Upper lobe of right lung (tissue), 1 donor: ENCODE results near the gene PSMD14. TPM values are rescaled to one million over a fixed set of nuclear protein-coding genes. Genes with fewer than 3 reads are reported as not detected.
"Not testable (repeated sequence)": the region's sequence is repeated elsewhere in the genome, so short reads cannot be mapped to it uniquely, and the experiment has no call there.

Source experiments
- ATAC-seq: fragments of 200-7000 bp; cut with Tn5 transposase; one replicate; pipeline ENCODE4 v1.9.1; 2020; ENCODE audit warnings: mild to moderate bottlenecking, moderate library complexity
- DNase-seq: peaks from one replicate; pipeline ENCODE4 v3.0.0-alpha.2; 2020
- H3K27ac ChIP-seq: fragments of 200-600 bp; one replicate; pipeline ENCODE4 v1.8.0; 2022
- H3K27me3 ChIP-seq: fragments of 200-600 bp; one replicate; pipeline ENCODE4 v1.8.0; 2022; ENCODE audit warnings: mild to moderate bottlenecking
- H3K36me3 ChIP-seq: fragments of 200-600 bp; one replicate; pipeline ENCODE4 v1.8.0; 2022
- H3K4me1 ChIP-seq: fragments of 200-600 bp; one replicate; pipeline ENCODE4 v1.8.0; 2022
- H3K4me3 ChIP-seq: fragments of 200-600 bp; one replicate; pipeline ENCODE4 v1.8.0; 2022; ENCODE audit warnings: mild to moderate bottlenecking
- H3K9me3 ChIP-seq: fragments of 200-600 bp; one replicate; pipeline ENCODE4 v1.8.0; 2022
- intact Hi-C: fragments of 100-400 bp; cut with DNase I; formaldehyde crosslinking; loops from one replicate; pipeline ENCODE4 v1.11.0; 2022
- total RNA-seq: library from RNA; stranded (reverse); fragmentation: NEBNext Ultra II Directional; extraction: Animal tissue kit (Norgen Biotek cat#: 25700); gene quantifications from one replicate; pipeline ENCODE4 v1.2.1, GENCODE V29; 2021
- TF ChIP-seq, protein P1 (sequence below): fragments of 200-600 bp; IDR thresholded peaks from one replicate; pipeline ENCODE4 v1.8.0; 2022; ENCODE audit warnings: antibody characterized with exemption
- donor health status: DM: no; HTN: yes; CAD: no; lungs with severe emphysema.

PSMD14 gene
- total RNA-seq, 1 donor from 2014 or later: 33.0 TPM

DNA sequence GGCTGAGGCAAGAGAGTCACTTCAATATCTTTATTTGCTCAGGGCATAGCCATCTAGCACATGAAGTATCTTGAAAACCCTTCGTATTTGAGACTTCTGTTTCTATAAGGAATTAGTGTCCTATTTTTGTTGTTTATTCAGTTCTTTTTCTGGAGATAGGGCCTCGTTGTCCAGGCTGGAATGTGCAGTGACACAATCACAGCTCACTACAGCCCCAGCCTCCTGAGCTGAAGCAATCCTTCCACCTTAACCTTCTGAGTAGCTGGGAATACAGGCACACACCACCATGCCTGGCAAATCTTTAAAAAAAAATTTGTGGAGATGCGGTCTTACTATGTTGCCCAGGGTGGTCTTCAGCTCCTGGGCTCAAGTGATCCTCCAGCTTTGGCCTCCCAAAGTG lies 50.6 kb downstream of the PSMD14 start:
- ATAC-seq: no peak
- Histone ChIP-seq H3K4me1 (no peaks in the 10 kb centered on the region), H3K27ac (no peak overlapping the region), H3K36me3 (no peaks in the 10 kb centered on the region), H3K4me3 (no peak overlapping the region), H3K9me3 (peaks cover 8% of the 10 kb centered on the region), H3K27me3 (no peaks in the 10 kb centered on the region)
- intact Hi-C loops: no loop called here
- TF ChIP-seq, protein P1, sequence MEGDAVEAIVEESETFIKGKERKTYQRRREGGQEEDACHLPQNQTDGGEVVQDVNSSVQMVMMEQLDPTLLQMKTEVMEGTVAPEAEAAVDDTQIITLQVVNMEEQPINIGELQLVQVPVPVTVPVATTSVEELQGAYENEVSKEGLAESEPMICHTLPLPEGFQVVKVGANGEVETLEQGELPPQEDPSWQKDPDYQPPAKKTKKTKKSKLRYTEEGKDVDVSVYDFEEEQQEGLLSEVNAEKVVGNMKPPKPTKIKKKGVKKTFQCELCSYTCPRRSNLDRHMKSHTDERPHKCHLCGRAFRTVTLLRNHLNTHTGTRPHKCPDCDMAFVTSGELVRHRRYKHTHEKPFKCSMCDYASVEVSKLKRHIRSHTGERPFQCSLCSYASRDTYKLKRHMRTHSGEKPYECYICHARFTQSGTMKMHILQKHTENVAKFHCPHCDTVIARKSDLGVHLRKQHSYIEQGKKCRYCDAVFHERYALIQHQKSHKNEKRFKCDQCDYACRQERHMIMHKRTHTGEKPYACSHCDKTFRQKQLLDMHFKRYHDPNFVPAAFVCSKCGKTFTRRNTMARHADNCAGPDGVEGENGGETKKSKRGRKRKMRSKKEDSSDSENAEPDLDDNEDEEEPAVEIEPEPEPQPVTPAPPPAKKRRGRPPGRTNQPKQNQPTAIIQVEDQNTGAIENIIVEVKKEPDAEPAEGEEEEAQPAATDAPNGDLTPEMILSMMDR: no peak
- DNase-seq: no peak

DNA sequence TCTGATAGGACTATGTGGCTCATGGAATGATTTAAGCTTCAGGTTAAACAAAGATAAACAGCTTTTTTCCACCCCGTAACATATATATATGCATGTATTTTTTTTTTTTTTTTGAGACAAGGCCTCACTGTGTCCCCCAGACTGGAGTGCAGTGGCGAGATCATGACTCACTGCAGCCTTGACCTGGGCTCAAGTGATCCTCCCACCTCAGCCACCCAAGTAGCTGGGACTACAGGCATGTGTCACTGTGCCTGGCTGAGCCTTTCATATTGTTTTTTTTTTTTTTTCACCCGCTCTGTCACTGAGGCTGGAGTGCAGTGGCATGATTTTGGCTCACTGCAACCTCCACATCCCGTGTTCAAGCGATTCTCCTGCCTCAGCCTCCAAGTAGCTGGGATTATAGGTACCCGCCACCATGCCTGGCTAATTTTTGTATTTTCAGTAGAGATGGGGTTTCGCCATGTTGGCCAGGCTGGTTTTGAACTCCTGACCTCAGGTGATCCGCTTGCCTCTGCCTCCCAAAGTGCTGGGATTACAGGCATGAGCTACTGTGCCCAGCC lies 52.0 kb downstream of the PSMD14 start:
- intact Hi-C loops: not testable (repeated sequence)

DNA sequence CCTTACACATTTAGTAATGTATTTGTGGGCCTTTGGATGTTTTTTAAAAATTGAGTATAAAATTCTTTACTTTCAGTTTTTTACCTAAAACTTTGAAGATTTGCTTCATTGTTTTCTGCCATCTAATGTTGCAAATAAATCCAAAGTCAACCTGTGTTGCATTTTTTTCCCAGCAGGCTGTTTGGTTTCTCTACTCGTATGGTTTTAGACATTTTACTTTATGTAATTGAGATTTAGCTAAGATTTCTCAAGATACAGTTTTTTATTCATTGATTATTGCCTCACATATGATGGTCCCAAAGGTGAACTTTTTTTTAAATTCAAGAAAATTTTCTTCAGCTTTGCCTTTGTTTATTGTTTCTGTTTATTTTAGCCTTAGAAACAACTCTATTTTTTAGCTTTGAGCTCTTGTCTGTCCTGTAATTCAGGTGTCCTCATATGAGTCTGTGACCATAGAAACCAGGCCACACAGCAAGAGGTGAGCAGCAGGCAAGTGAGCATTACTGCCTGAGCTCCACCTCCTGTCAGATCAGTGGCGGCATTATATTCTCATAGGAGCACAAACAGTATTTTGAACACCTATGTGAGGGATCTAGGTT lies 54.4 kb downstream of the PSMD14 start:
- no peak overlapping the region for H3K27ac ChIP-seq
- no peak overlapping the region for H3K4me3 ChIP-seq
- H3K4me1 ChIP-seq: no peaks in the 10 kb centered on the region
- TF ChIP-seq, protein P1: no peak
- DNase-seq (no peak), ATAC-seq (no peak)
- intact Hi-C loops: no loop called here
- H3K9me3 ChIP-seq: peaks cover 8% of the 10 kb centered on the region
- no peaks in the 10 kb centered on the region for H3K27me3 ChIP-seq
- H3K36me3 ChIP-seq: peaks cover 4% of the 10 kb centered on the region

More for the DNA sequence above, 52.0 kb downstream of the PSMD14 start:
- not testable (repeated sequence) for H3K36me3 ChIP-seq, H3K27me3 ChIP-seq, DNase-seq, H3K9me3 ChIP-seq, H3K4me3 ChIP-seq, H3K4me1 ChIP-seq, ATAC-seq, H3K27ac ChIP-seq

DNA sequence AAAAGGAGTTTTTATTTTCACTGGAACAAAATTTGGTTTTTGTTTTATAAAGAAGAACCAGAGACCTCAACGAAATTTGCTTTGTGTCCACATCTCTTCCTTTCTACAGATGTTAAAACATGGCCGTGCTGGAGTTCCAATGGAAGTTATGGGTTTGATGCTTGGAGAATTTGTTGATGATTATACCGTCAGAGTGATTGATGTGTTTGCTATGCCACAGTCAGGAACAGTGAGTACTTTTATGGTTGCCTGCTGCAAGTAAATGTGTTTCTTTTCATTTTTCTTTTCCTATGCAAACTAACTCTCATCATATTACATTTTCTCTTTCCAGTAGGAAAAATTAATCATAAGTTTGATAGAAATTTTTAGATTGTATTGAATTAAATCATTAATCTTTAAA lies 59.5 kb downstream of the PSMD14 start:
- TF ChIP-seq, protein P1: no peak
- intact Hi-C loops: no loop called here
- no peak for DNase-seq
- Histone ChIP-seq H3K4me3 (no peak overlapping the region), H3K4me1 (no peaks in the 10 kb centered on the region), H3K9me3 (no peaks in the 10 kb centered on the region), H3K27ac (no peak overlapping the region), H3K36me3 (peaks cover 38% of the 10 kb centered on the region), H3K27me3 (no peaks in the 10 kb centered on the region)
- no peak for ATAC-seq

DNA sequence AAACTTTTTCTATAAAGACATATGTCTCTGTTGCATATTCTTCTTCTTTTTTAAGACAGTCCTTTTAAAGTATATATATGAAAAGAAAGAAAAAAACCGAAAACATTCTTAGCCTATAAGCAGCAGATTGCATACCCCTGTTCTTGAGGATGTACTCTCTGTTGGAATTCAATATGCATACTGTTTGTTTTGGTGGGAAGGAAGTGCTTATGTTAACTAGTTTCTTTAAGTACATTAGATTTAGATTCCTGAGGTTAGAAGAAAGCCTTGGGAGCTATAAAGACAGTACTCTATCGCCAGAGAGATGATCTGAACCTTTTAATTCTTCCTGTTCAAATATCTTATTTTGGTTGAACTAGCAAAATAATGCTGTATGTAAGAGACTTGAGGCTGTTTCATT lies 61.1 kb downstream of the PSMD14 start:
- Histone ChIP-seq H3K9me3 (no peaks in the 10 kb centered on the region), H3K4me1 (no peaks in the 10 kb centered on the region), H3K27ac (no peak overlapping the region), H3K36me3 (peaks cover 38% of the 10 kb centered on the region), H3K4me3 (no peak overlapping the region), H3K27me3 (no peaks in the 10 kb centered on the region)
- ATAC-seq: no peak
- no peak for DNase-seq
- TF ChIP-seq, protein P1: no peak
- intact Hi-C loops: no loop called here

DNA sequence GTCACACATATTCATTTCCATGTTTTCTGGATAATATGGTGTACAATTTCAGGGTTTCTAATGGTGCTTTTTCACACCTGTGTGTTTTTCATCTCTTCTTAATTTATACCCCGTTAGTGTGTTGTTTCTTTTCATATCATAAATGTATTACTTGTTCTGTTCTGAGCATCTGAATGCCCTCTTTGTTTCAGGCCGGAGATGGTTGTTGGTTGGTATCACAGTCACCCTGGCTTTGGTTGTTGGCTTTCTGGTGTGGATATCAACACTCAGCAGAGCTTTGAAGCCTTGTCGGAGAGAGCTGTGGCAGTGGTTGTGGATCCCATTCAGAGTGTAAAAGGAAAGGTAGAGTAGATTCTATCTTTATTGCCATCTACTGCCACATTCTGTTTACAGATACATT lies 62.8 kb downstream of the PSMD14 start:
- ATAC-seq: no peak
- H3K27ac ChIP-seq: no peak overlapping the region
- H3K9me3 ChIP-seq: no peaks in the 10 kb centered on the region
- H3K27me3 ChIP-seq: no peaks in the 10 kb centered on the region
- no peak for DNase-seq
- TF ChIP-seq, protein P1: no peak
- intact Hi-C loops: no loop called here
- H3K4me1 ChIP-seq: no peaks in the 10 kb centered on the region
- H3K36me3 ChIP-seq: peaks cover 38% of the 10 kb centered on the region
- no peak overlapping the region for H3K4me3 ChIP-seq
